Measurements from ENCODE around the gene PTBP1.
"Not testable (repeated sequence)": the region's sequence is repeated elsewhere in the genome, so short reads cannot be mapped to it uniquely, and the experiment has no call there.

Gene PTBP1

DNA sequence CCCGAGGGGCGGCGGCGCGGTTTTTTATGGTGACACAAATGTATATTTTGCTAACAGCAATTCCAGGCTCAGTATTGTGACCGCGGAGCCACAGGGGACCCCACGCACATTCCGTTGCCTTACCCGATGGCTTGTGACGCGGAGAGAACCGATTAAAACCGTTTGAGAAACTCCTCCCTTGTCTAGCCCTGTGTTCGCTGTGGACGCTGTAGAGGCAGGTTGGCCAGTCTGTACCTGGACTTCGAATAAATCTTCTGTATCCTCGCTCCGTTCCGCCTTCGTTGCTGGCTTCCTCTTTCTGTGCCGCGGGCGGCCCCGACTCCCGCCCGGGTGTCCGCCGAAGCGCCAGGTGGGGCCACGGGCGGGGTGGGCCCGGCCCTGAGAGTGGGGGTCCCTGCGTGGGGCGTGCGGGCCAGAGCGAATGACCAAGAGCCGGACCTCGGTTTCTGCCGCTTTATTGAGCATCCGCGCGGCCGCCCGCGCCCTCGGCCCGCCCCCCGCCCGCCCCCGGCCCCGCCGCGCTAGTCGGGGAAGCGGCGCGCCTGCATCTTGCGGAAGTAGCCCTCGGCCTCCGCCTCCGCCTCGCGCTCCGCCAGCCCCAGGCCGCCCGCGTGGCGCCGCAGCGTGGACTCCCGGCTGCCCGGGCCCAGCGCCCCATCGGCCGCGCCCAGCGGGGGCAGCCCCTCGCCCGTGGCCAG lies 14.9 kb downstream of the PTBP1 start:
- DNase-seq = no peak

DNA sequence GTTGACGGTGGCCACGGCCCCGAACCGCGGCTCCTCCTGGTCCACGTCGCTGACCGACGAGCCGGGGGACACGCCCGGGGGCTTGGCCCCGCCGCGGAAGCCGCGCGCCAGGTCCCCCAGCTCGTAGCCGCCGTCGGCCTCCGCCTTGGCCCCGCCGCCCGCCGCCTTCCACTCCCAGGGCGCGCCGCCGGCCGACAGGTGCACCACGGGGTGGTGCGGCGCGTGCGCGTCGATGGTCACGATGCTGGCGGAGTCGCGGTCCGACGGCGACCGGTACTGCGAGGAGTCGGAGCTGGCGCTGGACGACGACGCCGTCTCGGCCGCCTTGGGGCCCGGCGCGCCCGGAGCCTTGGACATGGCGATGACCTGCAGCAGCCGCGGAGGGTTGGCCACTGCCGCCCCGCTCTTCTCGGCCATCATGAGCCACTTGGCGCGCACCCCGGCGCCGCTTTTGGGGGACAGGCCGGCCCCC lies 15.5 kb downstream of the PTBP1 start:
- no peak for DNase-seq

DNA sequence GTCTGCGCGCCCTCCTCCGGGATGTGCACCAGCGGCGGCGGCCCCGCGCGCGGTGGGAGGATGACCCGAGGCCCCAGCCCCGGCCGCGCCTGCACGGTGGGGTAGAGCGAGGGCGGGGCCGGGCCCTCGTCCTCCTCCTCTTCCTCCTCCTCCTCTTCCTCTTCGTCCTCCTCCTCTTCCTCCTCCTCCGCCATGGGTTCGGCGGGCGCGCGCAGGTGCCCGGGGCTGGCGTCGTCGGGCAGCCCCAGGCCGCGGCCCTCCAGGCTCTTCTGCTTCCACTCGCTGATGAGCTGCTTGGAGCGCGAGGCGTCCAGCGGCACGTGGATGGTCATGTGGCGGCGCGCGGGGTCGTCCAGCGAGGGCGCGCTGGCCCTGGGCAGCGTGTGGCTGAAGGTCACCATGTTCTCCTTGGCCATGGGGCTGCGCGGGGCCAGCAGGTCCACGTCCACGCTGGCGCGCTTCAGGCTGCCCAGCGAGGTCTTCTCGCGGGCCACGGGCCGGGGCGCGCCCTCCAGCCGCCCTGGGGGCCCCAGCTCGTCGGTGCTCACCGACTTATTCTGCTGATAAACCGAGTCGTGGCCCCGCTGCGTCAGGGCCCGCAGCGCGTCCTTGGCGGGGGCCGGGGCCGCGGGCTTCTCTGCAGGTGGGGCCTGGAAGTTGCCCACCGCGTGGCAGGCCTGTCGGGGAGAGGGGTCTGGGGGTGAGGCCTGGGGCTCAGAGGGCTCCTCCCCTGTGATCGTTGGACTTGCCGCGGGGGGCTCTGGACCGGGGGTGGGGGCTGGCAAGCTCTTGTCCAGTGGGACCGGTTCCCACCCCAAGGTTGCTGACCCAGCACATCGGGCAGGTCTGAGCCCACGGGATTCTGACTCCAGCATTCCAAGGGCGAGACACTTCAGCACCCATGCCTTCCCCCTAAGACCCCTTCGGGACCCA lies 16.2 kb downstream of the PTBP1 start:
- DNase-seq = no peak

DNA sequence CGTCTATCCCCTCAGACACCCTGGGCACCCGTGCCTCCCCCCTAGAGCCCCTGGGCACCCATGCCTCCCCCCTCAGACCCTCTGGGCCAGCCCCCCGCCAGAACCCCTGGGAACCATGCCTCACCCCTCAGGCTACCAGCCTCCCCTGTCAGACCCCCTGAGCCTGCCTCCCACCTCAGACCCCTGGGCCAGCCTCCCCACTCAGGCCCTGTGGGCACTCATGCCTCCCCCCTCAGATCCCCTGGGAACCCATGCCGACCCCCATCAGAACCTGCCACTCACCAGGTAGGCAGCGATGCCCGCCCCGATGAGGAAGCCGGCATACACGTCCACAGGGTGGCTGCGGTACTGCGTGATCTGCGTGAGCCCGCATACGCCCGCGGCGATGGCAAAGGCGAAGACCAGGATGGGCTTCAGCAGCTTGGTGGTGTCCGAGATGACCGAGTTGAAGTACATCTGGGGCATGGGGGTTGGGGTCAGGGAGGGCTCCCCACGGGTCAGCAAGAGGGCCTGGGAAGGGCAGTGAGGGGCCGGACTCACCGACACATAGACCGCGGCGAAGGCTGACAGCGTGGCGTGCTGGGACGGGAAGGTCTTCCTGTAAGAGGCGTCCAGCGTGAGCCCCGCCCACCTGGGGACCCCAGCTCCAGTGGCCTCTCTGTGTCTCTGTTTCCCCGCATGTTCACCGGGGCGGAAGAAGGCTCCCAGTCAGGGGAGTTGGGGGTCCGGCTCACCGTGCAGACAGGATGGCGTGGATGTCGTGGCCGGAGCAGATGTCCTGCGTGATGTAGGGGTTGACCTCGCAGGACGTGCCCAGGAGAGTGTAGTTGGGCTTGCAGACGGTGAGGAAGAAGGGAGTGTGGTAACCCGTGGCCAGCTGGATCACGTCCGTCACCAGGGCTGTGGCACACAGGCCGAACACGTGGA lies 17.2 kb downstream of the PTBP1 start:
- DNase-seq = no peak

DNA sequence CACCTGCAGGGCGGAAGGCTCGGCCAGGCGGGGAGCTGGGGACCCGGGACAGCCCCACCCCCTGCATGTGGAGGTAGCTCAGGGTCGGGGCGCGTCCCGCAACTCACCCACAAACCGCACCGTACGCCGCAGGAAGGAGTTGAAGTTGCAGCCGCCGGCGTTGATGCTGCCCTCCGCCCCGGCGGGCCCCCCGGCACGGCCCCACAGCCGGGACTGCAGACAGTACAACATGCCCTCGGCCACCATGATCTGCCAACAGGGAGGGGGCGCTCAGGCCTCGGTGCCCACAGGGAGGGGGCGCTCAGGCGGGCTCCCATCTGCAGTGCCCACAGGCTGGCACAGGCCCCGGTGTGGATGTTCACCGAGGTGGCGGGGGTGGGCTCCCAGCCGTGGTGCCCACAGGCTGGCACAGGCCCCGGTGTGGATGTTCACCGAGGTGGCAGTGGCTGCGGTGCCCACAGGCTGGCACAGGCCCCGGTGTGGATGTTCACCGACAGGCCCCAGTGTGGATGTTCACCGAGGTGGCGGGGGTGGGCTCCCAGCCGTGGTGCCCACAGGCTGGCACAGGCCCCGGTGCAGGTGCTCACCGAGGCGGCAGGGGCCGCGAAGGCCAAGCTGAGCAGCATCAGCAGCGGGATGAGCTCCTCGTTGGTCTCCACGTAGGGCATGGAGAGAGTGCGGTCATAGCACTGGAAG lies 18.0 kb downstream of the PTBP1 start:
- no peak for DNase-seq

DNA sequence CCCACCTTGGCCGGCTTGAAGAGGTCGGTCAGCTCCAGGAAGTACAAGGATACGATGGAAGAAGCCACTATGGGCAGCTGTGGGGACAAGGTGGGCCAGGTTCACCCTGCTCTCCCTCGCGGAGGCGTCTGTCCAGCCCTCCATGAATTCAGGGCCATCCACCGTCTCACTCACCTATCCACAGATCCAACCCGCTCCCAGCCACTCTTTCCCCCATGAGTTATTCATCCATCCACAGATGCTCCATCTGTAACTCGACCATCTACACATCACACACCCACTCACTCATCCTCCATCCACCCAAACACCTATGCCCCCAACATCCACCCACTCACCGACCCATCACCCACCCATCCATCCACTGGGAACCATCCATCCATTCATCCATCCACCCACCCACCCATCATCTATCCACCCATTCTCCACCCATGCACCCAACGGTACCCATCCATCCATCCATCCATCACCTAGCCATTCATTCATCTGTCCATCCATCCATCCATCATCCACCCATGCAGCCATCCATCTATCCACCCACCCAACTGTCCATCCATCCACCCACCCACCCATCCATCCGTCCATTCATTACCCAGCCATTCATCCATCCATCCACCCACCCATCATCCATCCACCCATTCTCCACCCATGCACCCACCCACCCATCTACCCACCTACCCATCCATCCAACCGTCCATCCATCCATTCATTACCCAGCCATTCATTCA lies 18.7 kb downstream of the PTBP1 start:
- DNase-seq = no peak

DNA sequence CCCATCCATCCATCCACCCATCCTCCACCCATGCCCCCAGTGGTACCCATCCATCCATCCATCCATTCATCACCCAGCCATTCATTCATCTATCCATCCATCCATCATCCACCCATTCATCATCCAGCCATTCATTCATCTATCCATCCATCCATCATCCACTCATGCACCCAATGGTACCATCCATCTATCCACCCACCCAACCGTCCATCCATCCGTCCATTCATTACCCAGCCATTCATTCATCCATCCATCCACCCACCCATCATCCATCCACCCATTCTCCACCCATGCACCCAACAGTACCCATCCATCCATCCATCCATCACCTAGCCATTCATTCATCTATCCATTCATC lies 19.2 kb downstream of the PTBP1 start:
- DNase-seq = no peak

DNA sequence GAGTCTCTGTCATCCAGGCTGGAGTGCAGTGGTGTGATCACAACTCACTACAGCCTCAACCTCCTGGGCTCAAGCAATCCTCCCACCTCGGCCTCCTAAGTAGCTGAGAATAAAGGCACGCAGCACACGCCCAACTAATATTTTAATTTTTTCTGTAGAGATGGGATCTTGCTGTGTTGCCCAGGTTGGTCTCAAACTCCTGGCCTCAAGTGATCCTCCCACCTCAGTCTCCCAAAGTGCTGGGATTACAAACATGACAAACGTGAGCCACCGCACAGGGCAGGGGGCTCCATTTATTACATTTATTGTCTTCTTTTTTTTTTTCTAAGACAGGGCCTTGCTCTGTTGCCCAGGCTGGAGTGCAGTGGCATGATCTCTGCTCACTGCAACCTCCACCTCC lies 23.0 kb downstream of the PTBP1 start:
- DNase-seq = not testable (repeated sequence)

DNA sequence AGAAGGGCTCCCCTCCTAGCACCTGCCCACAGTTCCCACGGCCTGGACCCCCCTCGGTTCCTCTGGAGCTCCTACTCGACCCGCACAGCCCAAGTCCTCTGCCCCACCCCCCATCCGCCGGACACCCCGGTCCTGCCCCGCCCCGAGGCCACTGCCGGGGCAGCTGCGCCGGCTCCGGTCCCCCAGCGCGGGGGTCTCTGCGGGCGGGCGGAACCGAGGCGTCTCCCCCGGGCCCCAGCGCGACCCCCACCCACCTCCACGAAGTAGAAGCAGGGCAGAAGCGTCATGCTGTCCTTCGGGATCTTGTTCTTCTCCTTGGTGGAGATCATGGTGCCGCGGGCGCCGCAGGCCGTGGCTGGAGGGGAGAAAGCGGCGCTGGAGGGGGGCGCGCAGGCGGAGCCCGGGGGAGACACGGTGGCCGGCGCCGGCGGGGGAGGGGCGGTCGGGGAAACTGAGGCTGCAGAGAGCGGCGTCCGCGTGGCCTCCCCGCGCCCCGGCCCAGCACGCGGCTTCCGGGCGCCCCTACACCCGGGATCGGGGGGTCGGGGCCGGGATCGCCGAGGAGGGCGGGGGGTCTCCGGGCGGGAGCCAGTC lies 24.1 kb downstream of the PTBP1 start:
- DNase-seq = no peak

DNA sequence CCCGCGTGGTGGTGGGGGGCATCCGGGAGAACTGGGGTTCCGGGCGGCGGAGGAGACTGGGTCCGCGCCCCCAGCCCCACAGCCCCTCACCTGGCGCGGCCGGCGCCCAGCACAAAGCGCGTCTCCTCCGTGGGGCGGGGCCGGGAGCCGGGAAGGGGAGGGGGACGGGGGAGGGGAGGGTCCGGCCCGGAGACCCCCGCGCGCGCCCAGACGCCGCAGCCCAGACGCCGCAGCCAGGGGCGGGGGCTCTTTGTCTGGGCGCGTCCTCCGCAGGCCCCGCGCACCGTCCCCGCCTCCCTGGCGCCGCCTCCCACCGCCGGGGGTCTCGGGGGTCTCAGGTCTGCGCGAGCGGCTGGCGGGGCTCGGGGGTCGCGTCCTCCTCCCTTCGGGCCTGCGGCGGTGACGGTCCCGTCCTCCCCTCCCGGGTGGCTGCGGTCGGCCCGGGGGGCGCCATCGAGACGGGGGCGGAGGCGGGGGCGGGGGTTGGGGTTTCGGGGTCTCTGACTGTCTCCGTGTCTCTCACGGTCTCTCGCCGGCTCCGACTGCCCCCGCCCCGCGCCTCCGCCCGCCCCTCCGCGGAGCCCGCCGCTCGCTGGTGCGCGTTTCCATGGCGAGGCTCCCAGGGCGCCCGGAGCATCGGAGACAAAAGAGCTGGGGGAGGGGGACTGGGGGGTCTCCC lies 24.7 kb downstream of the PTBP1 start, which contains the start of gene PLPPR3:
TSS of gene PLPPR3 (minus strand) at position 131 of the 679 bp plus-strand sequence. CDS start 396 bp downstream, outside the sequence.
- no peak for DNase-seq

DNA sequence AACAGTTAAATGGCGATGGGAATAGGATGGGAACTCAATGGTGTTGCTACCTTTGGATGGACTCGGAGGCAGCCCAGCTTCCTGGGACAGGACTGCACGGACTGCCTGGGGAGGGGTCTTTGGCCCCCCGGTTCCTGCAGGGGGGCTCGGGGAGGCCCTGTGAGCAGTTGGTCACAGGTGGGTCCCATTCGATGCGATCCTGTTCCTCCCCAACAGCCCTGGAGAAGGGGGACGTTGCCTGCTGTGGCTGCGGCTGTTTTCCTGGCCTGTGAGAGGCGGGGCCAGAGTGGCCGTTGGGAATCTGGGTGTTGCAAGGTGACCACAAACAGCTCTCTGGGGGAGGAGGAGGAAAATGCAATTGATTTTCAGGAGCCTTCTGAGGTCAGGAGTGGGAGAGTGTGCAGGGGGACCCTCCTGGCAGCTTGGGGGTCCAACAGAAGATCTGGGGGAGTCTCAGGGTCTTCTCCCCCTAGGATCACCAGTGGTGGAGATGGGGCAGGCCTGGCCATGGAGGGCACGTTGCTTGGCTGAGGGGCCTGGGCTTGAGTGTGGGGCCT lies 26.4 kb downstream of the PTBP1 start:
- DNase-seq = no peak

DNA sequence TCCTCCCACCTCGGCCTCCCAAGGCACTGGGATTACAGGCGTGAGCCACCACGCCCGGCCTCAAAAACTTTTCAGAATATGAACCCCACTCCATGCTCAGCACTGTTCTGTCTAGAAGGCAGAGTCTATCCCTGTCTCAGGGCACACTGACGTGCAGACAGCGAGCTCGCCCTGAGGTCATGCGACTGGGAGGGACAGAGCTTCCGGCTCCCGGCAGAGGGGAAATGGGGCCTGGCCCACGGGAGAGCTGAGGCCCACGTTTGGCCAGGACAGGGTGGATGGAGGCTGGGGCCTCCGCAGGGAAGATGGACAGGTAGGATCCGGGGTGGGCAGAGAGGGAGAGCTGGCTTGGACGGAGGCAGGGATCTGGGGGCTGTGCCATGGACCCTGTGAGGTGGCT lies 27.6 kb downstream of the PTBP1 start:
- DNase-seq = no peak

DNA sequence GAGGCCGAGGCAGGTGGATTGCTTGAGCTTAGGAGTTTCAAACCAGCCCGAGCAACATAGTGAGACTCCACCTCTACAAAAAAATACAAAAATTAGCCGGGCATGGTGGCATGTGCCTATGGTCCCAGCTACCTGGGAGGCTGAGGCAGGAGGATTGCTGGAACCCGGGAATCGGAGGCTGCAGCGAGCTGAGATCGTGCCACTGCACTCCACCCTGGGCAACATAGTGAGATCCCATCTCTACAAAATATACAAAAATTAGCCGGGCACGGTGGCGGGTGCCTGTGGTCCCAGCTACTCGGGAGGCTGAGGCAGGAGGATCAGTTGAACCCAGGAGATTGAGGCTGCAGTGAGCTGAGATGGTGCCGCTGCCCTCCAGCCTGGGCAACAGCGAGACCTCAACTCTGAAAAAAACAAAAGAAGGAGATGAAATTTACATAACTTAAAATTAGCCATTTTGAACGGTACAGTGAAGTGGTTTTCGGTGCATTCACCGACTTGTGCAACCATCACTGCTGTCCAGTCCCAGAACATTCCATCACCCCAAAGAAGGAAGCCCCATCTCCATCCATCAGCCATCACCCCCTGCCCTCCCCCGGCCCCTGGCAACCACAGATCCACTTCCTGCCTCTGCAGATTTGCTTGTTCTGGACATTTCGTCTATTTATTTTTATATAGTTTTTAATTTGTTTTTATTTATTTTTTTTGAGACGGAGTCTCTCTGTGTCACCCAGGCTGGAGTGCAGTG lies 28.8 kb downstream of the PTBP1 start:
- no peak for DNase-seq

DNA sequence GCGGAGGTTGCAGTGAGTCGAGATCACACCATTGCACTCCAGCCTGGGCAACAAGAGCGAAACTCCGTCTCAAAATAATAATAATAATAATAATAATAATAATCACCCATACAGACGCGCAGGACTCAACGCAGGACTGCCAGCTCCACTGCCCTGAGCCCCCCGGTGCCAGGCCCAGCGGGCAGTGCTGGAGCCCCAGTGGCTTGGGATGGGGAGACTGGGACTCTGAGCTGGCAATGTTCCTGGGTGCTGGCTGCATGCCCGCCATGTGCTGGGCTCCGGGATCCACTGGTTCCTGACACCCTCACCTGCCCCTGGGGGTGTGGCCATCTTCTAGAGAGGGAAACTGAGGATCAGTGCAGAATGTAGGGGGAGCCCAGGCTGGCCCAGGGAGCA lies 30.1 kb downstream of the PTBP1 start:
- DNase-seq = no peak

DNA sequence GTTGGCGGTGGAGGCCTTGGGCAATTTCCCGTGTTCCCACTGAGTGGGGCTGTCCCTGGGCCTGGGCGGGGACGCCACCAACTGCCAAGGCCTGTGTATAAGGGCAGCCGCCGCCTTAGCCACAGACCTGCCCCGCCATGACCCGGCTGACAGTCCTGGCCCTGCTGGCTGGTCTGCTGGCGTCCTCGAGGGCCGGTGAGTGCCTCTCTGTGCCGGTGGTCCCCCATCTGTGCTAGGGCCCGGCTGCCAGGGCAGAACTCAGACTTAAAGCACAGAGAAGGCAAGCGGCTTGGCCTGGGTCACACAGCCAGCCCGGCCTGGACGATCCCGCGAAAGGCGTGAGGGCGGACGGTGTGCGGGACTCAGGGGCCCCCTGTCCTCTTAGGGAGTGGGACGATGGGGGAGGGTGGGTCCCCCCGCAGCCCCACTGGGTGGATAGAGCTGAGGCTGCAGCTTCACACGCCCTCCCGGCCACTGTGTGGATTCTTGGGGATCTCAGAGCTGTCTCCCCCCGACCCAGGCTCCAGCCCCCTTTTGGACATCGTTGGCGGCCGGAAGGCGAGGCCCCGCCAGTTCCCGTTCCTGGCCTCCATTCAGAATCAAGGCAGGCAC lies 30.6 kb downstream of the PTBP1 start, which contains the start of gene AZU1:
TSS of gene AZU1 (plus strand) at position 128 of the 612 bp plus-strand sequence. CDS start at position 138, 10 bp downstream.
- DNase-seq = no peak

DNA sequence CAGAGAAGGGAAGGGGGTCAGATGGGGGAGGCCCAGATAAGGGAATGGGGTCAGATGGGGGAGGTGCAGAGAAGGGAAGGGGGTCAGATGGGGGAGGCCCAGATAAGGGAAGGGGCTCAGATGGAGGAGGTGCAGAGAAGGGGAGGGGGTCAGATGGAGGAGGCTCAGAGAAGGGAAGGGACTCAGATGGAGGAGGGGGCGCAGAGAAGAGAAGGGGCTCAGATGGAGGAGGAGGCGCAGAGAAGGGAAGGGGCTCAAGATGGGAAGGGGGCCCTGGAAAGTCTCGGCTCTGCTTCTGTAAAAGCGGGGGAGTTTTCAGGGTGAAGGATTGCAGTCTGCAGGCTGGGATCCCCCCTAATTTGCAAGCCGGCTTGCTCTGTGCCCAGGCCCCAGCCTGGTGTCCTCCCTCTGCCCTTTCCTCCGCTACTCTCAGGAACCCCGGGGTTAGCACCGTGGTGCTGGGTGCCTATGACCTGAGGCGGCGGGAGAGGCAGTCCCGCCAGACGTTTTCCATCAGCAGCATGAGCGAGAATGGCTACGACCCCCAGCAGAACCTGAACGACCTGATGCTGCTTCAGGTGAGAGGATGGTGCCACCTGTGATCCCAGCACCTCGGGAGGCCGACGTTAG lies 32.0 kb downstream of the PTBP1 start:
- no peak for DNase-seq

DNA sequence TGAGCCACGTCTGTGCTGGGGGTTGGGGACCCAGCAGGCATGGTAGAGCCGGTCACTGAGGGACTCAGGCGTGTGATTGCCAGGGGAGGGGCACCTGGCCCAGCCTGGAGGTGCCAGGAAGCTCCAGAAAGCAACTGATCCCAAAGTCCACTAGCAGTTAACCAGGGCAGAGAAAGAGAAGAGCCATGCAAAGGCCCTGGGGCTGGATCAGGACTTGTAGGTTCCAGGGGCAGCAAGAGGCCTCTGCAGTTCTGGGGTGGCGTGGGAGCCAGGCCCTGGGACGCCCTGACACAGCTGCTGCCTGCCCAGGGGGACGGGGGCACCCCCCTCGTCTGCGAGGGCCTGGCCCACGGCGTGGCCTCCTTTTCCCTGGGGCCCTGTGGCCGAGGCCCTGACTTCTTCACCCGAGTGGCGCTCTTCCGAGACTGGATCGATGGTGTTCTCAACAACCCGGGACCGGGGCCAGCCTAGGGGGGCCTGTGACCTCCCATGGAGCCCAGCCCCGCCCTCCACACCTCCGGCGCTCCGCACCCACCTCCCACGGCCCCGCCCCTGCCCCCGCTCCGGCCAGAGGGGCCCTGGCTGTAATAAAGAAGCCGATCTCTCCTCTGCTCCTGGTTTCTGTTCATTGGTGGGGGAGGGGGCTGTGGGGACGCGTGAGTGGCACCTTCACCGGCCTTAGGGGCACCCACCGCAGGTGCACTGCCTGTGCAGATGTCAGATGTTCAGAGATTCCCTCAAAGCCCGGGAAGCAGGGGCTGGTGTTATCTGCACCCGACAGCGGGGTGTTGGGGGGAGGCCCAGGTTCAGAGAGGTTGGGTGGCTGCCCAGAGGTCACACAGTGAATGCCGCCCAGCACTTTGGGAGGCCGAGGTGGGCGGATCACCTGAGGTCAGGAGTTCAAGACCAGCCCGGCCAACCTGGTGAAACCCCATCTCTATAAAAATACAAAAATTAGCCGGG lies 34.4 kb downstream of the PTBP1 start:
- DNase-seq = no peak
